GM19467 (cell line): ENCODE data around the gene NEMP1.
"Not testable (repeated sequence)": the region's sequence is repeated elsewhere in the genome, so short reads cannot be mapped to it uniquely, and the experiment has no call there.

Source experiments
- ATAC-seq: cut with Tn5 transposase; IDR thresholded peaks from one replicate; pipeline ENCODE4 v1.9.1; 2021; ENCODE audit warnings: mild to moderate bottlenecking, moderate library complexity; ENCODE audit not compliant: unreplicated experiment

Gene NEMP1

GRCh38 chr12:57091638-57092528 is 13.3 kb upstream of the NEMP1 start:
- ATAC-seq = no peak

GRCh38 chr12:57090924-57091637 is 12.5 kb upstream of the NEMP1 start:
- no peak for ATAC-seq

GRCh38 chr12:57090490-57090889 is 11.9 kb upstream of the NEMP1 start:
- ATAC-seq = no peak

- no peak for ATAC-seq
Observed at GRCh38 chr12:57089271-57090245, 11.0 kb upstream of the NEMP1 start.

- ATAC-seq = peak; percentile 62
Observed at GRCh38 chr12:57088354-57089270, 10.0 kb upstream of the NEMP1 start, which contains the start of gene NAB2. NAB2 (plus strand) TSS chr12:57089114; CDS start chr12:57089272, 158 bp downstream.

- ATAC-seq = peak; percentile 18
Observed at GRCh38 chr12:57087691-57088353, 9.2 kb upstream of the NEMP1 start.

- ATAC-seq = peak; percentile 22
Observed at GRCh38 chr12:57087010-57087690, 8.6 kb upstream of the NEMP1 start.

GRCh38 chr12:57086493-57087009 is 8.0 kb upstream of the NEMP1 start:
- no peak for ATAC-seq

GRCh38 chr12:57085999-57086492 is 7.5 kb upstream of the NEMP1 start:
- no peak for ATAC-seq

GRCh38 chr12:57080855-57081254 is 2.3 kb upstream of the NEMP1 start:
- ATAC-seq = no peak

GRCh38 chr12:57079821-57080220 is 1.2 kb upstream of the NEMP1 start:
- ATAC-seq = no peak

GRCh38 chr12:57073566-57074450 is 4.8 kb downstream of the NEMP1 start:
- ATAC-seq = not testable (repeated sequence)

GRCh38 chr12:57072661-57073060 is 5.9 kb downstream of the NEMP1 start:
- ATAC-seq = no peak

- peak; percentile 91 for ATAC-seq
Observed at GRCh38 chr12:57069523-57069922, 9.1 kb downstream of the NEMP1 start.

- no peak for ATAC-seq
Observed at GRCh38 chr12:57066245-57066644, 12.3 kb downstream of the NEMP1 start.

GRCh38 chr12:57063991-57064685 is 14.5 kb downstream of the NEMP1 start:
- ATAC-seq = peak; percentile 65

GRCh38 chr12:57058454-57058853 is 20.1 kb downstream of the NEMP1 start:
- no peak for ATAC-seq
